Brain microvascular endothelial cell (primary cell): Measurements from ENCODE around the gene ARHGDIG.

Source experiments
- DNase-seq: peaks from one replicate; pipeline ENCODE4 v3.0.0-alpha.2; 2020
- H3K27ac ChIP-seq: fragments of 250-450 bp; sonication (Bioruptor Pico); 2 replicates; pipeline ENCODE4 v1.5.1; 2020; ENCODE audit warnings: mild to moderate bottlenecking, moderate library complexity
- H3K27me3 ChIP-seq: fragments of 250-450 bp; sonication (Bioruptor Pico); replicated peaks from 2 replicates; pipeline ENCODE4 v1.5.1; 2020; ENCODE audit warnings: mild to moderate bottlenecking
- H3K36me3 ChIP-seq: fragments of 250-450 bp; sonication (Bioruptor Pico); replicated peaks from 2 replicates; pipeline ENCODE4 v1.5.1; 2020; ENCODE audit warnings: mild to moderate bottlenecking
- H3K4me3 ChIP-seq: 2 replicates; pipeline ENCODE4 v1.5.1; 2011; ENCODE audit warnings: low read depth, mild to moderate bottlenecking, control low read depth, low read length, moderate library complexity
- in situ Hi-C: cut with HindIII; loops from 2 replicates; pipeline ENCODE4 v1.10.0; 2017; ENCODE audit warnings: low sequenced_read_pairs, low pct_ligation_motif_present
- TF ChIP-seq, protein P1 (sequence below): IDR thresholded peaks from 2 replicates; pipeline ENCODE4 v1.5.1; 2011; ENCODE audit warnings: low read depth, mild to moderate bottlenecking, moderate library complexity, low read length, control low read depth, inconsistent platforms; ENCODE audit errors: missing control alignments

ARHGDIG gene

DNA sequence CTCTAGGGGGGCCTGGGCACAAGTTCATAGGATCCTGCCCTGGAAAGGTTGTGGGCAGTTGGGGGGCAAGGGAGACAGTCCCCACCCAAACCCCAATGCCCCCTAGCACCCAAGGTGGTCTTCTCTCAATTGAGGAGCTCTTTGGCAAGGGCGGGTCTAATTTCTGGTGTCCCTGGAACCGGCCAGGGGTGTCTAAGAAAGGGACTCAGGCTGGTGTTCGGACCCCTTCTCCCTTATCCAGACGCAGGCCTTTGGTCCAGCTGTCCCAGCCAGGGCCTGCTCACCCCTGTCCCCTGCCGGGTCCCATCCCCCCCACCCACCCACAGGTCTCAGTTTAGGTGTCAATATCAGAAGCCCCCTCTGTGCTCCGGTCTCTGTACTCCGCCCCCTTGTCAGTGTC, 860 bp upstream of the ARHGDIG start:
- DNase-seq = no peak
- TF ChIP-seq, protein P1, sequence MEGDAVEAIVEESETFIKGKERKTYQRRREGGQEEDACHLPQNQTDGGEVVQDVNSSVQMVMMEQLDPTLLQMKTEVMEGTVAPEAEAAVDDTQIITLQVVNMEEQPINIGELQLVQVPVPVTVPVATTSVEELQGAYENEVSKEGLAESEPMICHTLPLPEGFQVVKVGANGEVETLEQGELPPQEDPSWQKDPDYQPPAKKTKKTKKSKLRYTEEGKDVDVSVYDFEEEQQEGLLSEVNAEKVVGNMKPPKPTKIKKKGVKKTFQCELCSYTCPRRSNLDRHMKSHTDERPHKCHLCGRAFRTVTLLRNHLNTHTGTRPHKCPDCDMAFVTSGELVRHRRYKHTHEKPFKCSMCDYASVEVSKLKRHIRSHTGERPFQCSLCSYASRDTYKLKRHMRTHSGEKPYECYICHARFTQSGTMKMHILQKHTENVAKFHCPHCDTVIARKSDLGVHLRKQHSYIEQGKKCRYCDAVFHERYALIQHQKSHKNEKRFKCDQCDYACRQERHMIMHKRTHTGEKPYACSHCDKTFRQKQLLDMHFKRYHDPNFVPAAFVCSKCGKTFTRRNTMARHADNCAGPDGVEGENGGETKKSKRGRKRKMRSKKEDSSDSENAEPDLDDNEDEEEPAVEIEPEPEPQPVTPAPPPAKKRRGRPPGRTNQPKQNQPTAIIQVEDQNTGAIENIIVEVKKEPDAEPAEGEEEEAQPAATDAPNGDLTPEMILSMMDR = no peak
- no peak overlapping the region for H3K4me3 ChIP-seq
- no peaks in the 10 kb centered on the region for H3K36me3 ChIP-seq
- peaks cover 17% of the 10 kb centered on the region for H3K27me3 ChIP-seq
- in situ Hi-C loops = no loop called here
- H3K27ac ChIP-seq = no peak overlapping the region

DNA sequence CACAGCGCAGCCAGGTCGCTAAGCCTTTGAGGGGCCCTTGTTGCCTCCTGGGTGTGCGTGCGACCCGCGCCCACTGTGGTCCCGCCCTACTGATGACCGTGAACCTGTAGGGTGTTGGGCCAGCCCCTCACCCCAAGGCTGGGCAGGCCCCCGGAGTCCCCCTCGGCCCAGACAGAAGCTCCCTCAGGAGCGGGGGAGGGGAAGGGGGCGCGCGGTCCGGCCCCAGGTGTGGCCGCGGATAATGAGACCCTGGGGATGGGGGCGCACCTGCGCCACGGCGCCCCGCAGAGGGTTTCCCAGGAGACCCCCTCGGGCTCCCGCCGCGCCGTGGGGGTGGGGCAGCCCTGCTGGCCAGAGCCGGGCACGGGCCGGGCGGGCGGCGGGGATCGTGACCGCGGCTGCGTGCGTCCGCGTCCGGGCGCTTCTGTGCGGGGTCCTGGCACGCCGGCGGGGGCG, 358 bp upstream of the ARHGDIG start:
- in situ Hi-C loops = no loop called here
- Histone ChIP-seq H3K27me3 (peaks cover 16% of the 10 kb centered on the region), H3K27ac (no peak overlapping the region), H3K4me3 (no peak overlapping the region), H3K36me3 (no peaks in the 10 kb centered on the region)
- no peak for DNase-seq
- TF ChIP-seq, protein P1 = no peak

DNA sequence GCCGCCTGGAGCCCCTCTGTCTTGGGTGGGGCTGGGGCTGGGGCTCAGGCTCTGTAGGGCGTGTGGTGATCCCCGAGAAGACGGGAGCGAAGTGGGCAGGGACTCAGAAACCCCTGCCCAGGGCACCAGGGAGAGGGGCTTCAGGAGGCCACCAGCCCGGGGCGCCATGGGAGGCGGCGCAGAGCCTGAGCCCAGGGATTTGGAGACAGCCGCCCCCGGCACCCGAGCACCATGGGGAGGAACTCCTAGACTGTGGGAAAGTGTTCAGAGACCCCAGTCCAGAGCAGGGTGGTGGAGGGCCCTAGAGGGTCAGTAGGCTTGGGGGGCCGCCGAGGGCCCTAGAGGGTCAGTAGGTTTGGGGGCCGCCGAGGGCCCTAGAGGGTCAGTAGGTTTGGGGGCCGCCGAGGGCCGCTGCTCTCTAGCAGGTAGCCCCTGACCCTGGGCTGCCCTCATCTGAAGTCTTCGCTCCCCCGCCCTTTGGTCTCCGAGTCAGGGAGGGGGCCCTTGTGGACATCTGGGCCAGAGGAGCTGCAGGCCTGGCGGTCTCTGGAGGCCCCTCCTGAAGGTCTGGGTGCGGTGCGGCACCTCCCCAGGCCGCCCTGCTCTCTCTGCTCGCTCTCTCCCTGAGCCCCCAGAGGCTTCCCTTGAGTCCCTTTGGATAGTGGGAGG, 734 bp downstream of the ARHGDIG start:
- TF ChIP-seq, protein P1 = no peak
- Histone ChIP-seq H3K36me3 (no peaks in the 10 kb centered on the region), H3K4me3 (no peak overlapping the region), H3K27ac (no peak overlapping the region), H3K27me3 (peaks cover 13% of the 10 kb centered on the region)
- no peak for DNase-seq
- in situ Hi-C loops = no loop called here

DNA sequence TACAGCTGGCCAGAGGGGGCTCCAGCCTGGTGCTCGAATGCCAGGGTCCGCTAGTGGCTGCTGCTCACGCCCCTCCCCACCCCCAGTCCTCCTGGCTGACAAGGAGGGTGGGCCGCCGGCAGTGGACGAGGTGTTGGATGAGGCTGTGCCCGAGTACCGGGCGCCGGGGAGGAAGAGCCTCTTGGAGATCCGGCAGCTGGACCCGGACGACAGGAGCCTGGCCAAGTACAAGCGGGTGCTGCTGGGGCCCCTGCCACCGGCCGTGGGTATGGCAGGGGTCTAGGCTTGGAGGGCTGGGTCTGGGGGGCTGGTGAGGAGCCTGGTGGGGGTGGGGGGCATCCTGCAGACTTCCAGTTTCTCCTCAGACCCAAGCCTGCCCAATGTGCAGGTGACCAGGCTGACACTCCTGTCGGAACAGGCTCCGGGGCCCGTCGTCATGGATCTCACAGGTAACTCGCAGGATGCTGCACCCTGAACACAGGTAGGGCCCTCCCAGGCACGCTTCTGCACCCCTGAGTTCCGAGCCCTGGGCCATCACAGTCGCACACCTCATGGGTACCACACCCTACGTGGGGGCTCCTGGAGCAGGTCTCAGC, 1.4 kb downstream of the ARHGDIG start:
- H3K27ac ChIP-seq = no peak overlapping the region
- no peak overlapping the region for H3K4me3 ChIP-seq
- DNase-seq = no peak
- TF ChIP-seq, protein P1 = no peak
- peaks cover 13% of the 10 kb centered on the region for H3K27me3 ChIP-seq
- H3K36me3 ChIP-seq = no peaks in the 10 kb centered on the region
- in situ Hi-C loops = no loop called here

DNA sequence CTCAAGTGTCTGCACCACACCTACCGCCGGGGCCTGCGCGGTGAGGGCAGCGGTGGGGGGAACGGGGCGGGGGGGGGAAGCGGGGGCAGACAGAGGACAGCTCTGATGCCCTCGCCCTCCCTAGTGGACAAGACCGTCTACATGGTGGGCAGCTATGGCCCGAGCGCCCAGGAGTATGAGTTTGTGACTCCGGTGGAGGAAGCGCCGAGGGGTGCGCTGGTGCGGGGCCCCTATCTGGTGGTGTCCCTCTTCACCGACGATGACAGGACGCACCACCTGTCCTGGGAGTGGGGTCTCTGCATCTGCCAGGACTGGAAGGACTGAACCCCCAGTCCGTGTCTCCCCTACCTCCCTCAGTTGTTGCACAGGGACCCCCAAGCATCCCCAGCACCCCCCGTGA, 2.1 kb downstream of the ARHGDIG start:
- H3K27ac ChIP-seq = no peak overlapping the region
- no peak for DNase-seq
- H3K4me3 ChIP-seq = no peak overlapping the region
- H3K27me3 ChIP-seq = peaks cover 13% of the 10 kb centered on the region
- peaks cover 3% of the 10 kb centered on the region for H3K36me3 ChIP-seq
- TF ChIP-seq, protein P1 = no peak
- in situ Hi-C loops = no loop called here
